IMR-90 (cell line): Measurements from ENCODE around the gene ITGAE. TPM values are rescaled to one million over a fixed set of nuclear protein-coding genes. Genes with fewer than 3 reads are reported as not detected.
A peak's percentile ranks its signal among the peaks of the same experiment; 100 is the strongest.

Experiments used
- ATAC-seq: fragments of 200-7000 bp; cut with Tn5 transposase; 2 replicates; pipeline ENCODE4 v1.9.1; 2020; ENCODE audit warnings: low read depth, mild to moderate bottlenecking, moderate library complexity
- BruUV-seq: library from RNA; stranded (reverse); fragments of 400-500 nt; replicated peaks from 2 replicates; lab custom pipeline; 2021; lab: Mats Ljungman, UMichigan
- CTCF ChIA-PET: fragments of 300-600 bp; formaldehyde crosslinking; extraction: SDS; loops from one replicate; lab custom pipeline; 2021; ENCODE audit warnings: antibody characterized with exemption; lab: Yijun Ruan, JAX
- POLR2A ChIA-PET: fragments of 300-600 bp; sonication (Branson Sonifier 250); formaldehyde crosslinking; loops from one replicate; lab custom pipeline; 2022; ENCODE audit warnings: antibody characterized with exemption; ENCODE audit not compliant: unreplicated experiment; lab: Charles Lee
- DNase-seq: peaks from one replicate; pipeline ENCODE4 v3.0.0; 2013
- H2AFZ ChIP-seq: replicated peaks from 2 replicates; pipeline ENCODE3; 2013; ENCODE audit warnings: low read length, mild to moderate bottlenecking; ENCODE audit not compliant: poor library complexity
- H2AK5ac ChIP-seq: 2 replicates; pipeline ENCODE4 v1.6.1; 2013; ENCODE audit warnings: low read depth, low read length, inconsistent platforms
- H2AK9ac ChIP-seq: replicated peaks from 2 replicates; pipeline ENCODE3; 2013; ENCODE audit warnings: mild to moderate bottlenecking, low read depth, low read length, moderate library complexity; ENCODE audit not compliant: poor library complexity
- H2BK120ac ChIP-seq: 2 replicates; pipeline ENCODE4 v1.6.1; 2013; ENCODE audit warnings: low read depth, low read length, inconsistent platforms
- H2BK15ac ChIP-seq: 3 replicates; pipeline ENCODE4 v1.6.1; 2013; ENCODE audit warnings: low read depth, low read length, inconsistent platforms
- H2BK20ac ChIP-seq: 2 replicates; pipeline ENCODE4 v1.6.1; 2013; ENCODE audit warnings: low read depth, mild to moderate bottlenecking, inconsistent platforms, low read length, moderate library complexity
- H2BK5ac ChIP-seq: 2 replicates; pipeline ENCODE4 v1.6.1; 2013; ENCODE audit warnings: mild to moderate bottlenecking, low read depth, low read length, inconsistent platforms; ENCODE audit not compliant: poor library complexity, severe bottlenecking
- H3K14ac ChIP-seq: replicated peaks from 2 replicates; pipeline ENCODE4 v1.6.1; 2013; ENCODE audit warnings: low read depth, low read length, inconsistent platforms
- H3K18ac ChIP-seq: 2 replicates; pipeline ENCODE4 v1.6.1; 2013; ENCODE audit warnings: low read depth, low read length, control low read depth
- H3K23ac ChIP-seq: 2 replicates; pipeline ENCODE4 v1.6.1; 2013; ENCODE audit warnings: low read depth, low read length, inconsistent platforms
- H3K27ac ChIP-seq: 2 replicates; pipeline ENCODE4 v1.5.1; 2013; ENCODE audit warnings: mild to moderate bottlenecking, control low read depth, low read length; ENCODE audit not compliant: insufficient read depth
- H3K27me3 ChIP-seq: 2 replicates; pipeline ENCODE4 v1.6.1; 2013; ENCODE audit warnings: low read length; ENCODE audit not compliant: control insufficient read depth, insufficient read depth
- H3K36me3 ChIP-seq: 2 replicates; pipeline ENCODE4 v1.6.1; 2013; ENCODE audit warnings: low read length, mixed read lengths; ENCODE audit not compliant: control insufficient read depth, insufficient read depth
- H3K4ac ChIP-seq: 2 replicates; pipeline ENCODE4 v1.6.1; 2013; ENCODE audit warnings: low read depth, low read length, inconsistent platforms
- H3K4me1 ChIP-seq: 2 replicates; pipeline ENCODE4 v1.6.1; 2013; ENCODE audit warnings: low read length, mixed read lengths; ENCODE audit not compliant: control insufficient read depth, insufficient read depth
- H3K4me2 ChIP-seq: 2 replicates; pipeline ENCODE4 v1.6.1; 2013; ENCODE audit warnings: low read depth, mild to moderate bottlenecking, control low read depth, low read length, moderate library complexity
- H3K4me3 ChIP-seq: 2 replicates; pipeline ENCODE4 v1.5.1; 2013; ENCODE audit warnings: low read depth, mild to moderate bottlenecking, control low read depth, low read length, moderate library complexity; ENCODE audit not compliant: insufficient read depth
- H3K56ac ChIP-seq: 2 replicates; pipeline ENCODE4 v1.6.1; 2013; ENCODE audit warnings: low read length, inconsistent platforms; ENCODE audit not compliant: insufficient read depth; ENCODE audit errors: extremely low read depth
- H3K79me1 ChIP-seq, 2 experiments: 2 replicates each; pipeline ENCODE4 v1.6.1; 2013; ENCODE audit warnings: low read length in 2 of 2, inconsistent platforms in 1 of 2, low read depth in 1 of 2
- H3K9ac ChIP-seq: 2 replicates; pipeline ENCODE4 v1.6.1; 2013; ENCODE audit warnings: low read depth, low read length, control low read depth
- H3K9me1 ChIP-seq: 2 replicates; pipeline ENCODE4 v1.6.1; 2013; ENCODE audit warnings: low read length, inconsistent platforms; ENCODE audit not compliant: insufficient read depth
- H3K9me3 ChIP-seq: 2 replicates; pipeline ENCODE4 v1.6.1; 2013; ENCODE audit warnings: low read length; ENCODE audit not compliant: control insufficient read depth, insufficient read depth
- H4K20me1 ChIP-seq: 2 replicates; pipeline ENCODE4 v1.6.1; 2013; ENCODE audit warnings: low read length, inconsistent platforms; ENCODE audit not compliant: insufficient read depth
- H4K5ac ChIP-seq: 2 replicates; pipeline ENCODE4 v1.6.1; 2013; ENCODE audit warnings: mild to moderate bottlenecking, low read depth, low read length, control low read depth
- H4K8ac ChIP-seq, 2 experiments: 2 replicates each; pipeline ENCODE4 v1.6.1; 2013; ENCODE audit warnings: low read depth in 2 of 2, low read length in 2 of 2, control low read depth in 1 of 2, inconsistent platforms in 1 of 2
- H4K91ac ChIP-seq: 2 replicates; pipeline ENCODE4 v1.6.1; 2013; ENCODE audit warnings: low read depth, low read length, inconsistent platforms; ENCODE audit not compliant: insufficient read depth
- BHLHE40 ChIP-seq: fragments of 150-350 bp; IDR thresholded peaks from 2 replicates; pipeline ENCODE4 v1.6.1; 2016; ENCODE audit warnings: mild to moderate bottlenecking, low read depth, low read length
- CEBPB ChIP-seq: IDR thresholded peaks from 2 replicates; pipeline ENCODE4 v1.6.1; 2012; ENCODE audit warnings: low read depth, low read length, improper control_type of control experiment
- CHD1 ChIP-seq: IDR thresholded peaks from 2 replicates; pipeline ENCODE4 v1.6.1; 2012; ENCODE audit warnings: low read depth, low read length, improper control_type of control experiment
- FOS ChIP-seq: fragments of 150-350 bp; IDR thresholded peaks from 2 replicates; pipeline ENCODE4 v1.6.1; 2016; ENCODE audit warnings: low read depth, low read length
- MAFK ChIP-seq: IDR thresholded peaks from 2 replicates; pipeline ENCODE4 v1.6.1; 2012; ENCODE audit warnings: low read depth, low read length, improper control_type of control experiment
- MAZ ChIP-seq: IDR thresholded peaks from 2 replicates; pipeline ENCODE4 v1.6.1; 2012; ENCODE audit warnings: low read depth, mild to moderate bottlenecking, low read length, improper control_type of control experiment, moderate library complexity, borderline replicate concordance
- MXI1 ChIP-seq: IDR thresholded peaks from 2 replicates; pipeline ENCODE4 v1.6.1; 2012; ENCODE audit warnings: low read depth, mild to moderate bottlenecking, low read length, moderate library complexity, borderline replicate concordance
- NFE2L2 ChIP-seq: fragments of 150-350 bp; IDR thresholded peaks from 2 replicates; pipeline ENCODE4 v1.6.1; 2016; ENCODE audit warnings: low read depth, mild to moderate bottlenecking, low read length
- POLR2A ChIP-seq: IDR thresholded peaks from 2 replicates; pipeline ENCODE4 v1.6.1; 2012; ENCODE audit warnings: mild to moderate bottlenecking, low read depth, low read length
- RAD21 ChIP-seq: IDR thresholded peaks from 2 replicates; pipeline ENCODE4 v1.6.1; 2012; ENCODE audit warnings: low read length, improper control_type of control experiment
- RCOR1 ChIP-seq: IDR thresholded peaks from 2 replicates; pipeline ENCODE4 v1.6.1; 2012; ENCODE audit warnings: mild to moderate bottlenecking, low read length, improper control_type of control experiment; ENCODE audit not compliant: insufficient replicate concordance
- RFX5 ChIP-seq: IDR thresholded peaks from 2 replicates; pipeline ENCODE4 v1.8.0; 2012; ENCODE audit warnings: low read depth, mild to moderate bottlenecking, low read length, moderate library complexity
- SMC3 ChIP-seq: fragments of 150-350 bp; IDR thresholded peaks from 2 replicates; pipeline ENCODE4 v1.6.1; 2016; ENCODE audit warnings: low read depth, mild to moderate bottlenecking, antibody characterized with exemption, low read length, moderate library complexity
- WGBS, 2 experiments: methylation state at CpG; one replicate each; pipeline versions ENCODE4 v1.1.5 to v1.1.7; 2013; ENCODE audit warnings: missing lambda C conversion rate in 2 of 2; ENCODE audit not compliant: insufficient read length in 1 of 2; ENCODE audit errors: extremely low coverage in 2 of 2; 5-methylcytosine and 5-hydroxymethylcytosine counted together
- dilution Hi-C: fragments of 300-500 bp; cut with HindIII; formaldehyde crosslinking; loops from one replicate; pipeline ENCODE4 v1.14.3; 2018; ENCODE audit warnings: low sequenced_read_pairs; ENCODE audit not compliant: unreplicated experiment
- in situ Hi-C: fragments of 300-500 bp; cut with MboI; formaldehyde crosslinking; loops from 3 replicates; pipeline ENCODE4 v1.14.3; 2019; ENCODE audit warnings: low sequenced_read_pairs, inconsistent platforms, mixed read lengths
- intact Hi-C: fragments of 100-400 bp; cut with micrococcal nuclease; formaldehyde crosslinking; loops from 2 replicates; pipeline ENCODE4 v1.10.0; 2022
- polyA plus RNA-seq, 3 experiments: library from polyadenylated mRNA; depleted of rRNA; stranded (reverse); fragments of >200 nt; gene quantifications; 2 replicates each; pipeline ENCODE4 v1.2.3, GENCODE V29; 2012; ENCODE audit warnings: low replicate concordance in 1 of 3
- total RNA-seq: library from RNA; depleted of rRNA; stranded (reverse); fragments of >200 nt; gene quantifications from 2 replicates; pipeline ENCODE4 v1.2.3, GENCODE V29; 2012
- TF ChIP-seq, protein P1 (sequence below): fragments of 150-350 bp; IDR thresholded peaks from 2 replicates; pipeline ENCODE4 v1.6.1; 2017; ENCODE audit warnings: mild to moderate bottlenecking, antibody characterized with exemption, low read length, low read depth
- TF ChIP-seq, protein P2 (sequence below): conservative IDR thresholded peaks from 2 replicates; pipeline ENCODE4 v1.5.1; 2012; ENCODE audit warnings: mild to moderate bottlenecking, low read depth, low read length, improper control_type of control experiment

ITGAE gene
- total and polyA plus RNA-seq, 2 of the 4 experiments (the other 2 are of a cell fraction) = 54.1 to 60.8 TPM

DNA sequence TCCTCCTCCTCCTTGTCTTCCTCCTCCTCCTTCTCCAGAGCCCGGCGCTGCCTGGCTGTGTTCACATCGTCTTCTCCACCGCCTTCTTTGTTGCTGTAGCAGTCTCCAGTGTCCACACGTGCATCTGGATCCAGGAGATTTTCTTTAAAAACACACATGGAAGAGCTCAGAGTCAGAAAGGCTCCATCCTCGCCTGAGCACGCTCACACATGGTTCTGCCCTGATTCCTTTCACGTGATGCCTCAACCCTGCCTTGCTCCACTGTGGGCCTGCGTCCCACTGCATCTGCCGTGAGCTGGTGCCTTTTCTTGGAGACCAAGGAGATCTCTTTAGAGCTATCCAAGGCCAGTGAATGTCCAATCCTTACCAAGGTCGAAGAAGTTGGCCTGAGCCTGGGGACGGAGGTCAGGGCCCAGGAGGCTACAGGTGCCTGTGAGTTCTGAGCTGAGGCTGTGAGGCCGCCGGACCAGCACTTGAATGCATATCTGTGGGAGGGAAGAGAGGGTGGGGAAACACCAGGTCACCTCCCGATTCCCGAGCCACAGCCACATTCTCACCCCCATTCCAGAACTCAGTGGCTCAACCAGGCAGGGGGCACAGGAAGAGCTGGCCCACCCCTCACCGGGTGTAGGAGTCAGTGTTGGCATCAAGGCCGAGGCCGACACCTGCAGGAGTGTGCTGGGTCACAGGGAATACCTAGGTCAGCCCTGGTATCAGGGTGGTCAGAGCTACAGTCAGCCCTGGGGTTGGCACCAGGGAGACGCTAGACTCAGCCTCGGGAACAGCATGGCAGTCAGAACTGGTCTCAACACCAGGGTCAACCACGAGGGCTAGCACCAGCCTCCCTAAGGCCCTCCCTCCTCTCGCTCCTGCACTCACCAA, 39.7 kb downstream of the ITGAE start:
- DNase-seq = no peak
- Histone ChIP-seq H3K9ac (no peak overlapping the region), H4K5ac (no peak overlapping the region), H3K27ac (no peak overlapping the region), H4K91ac (no peak overlapping the region), H2BK120ac (no peak overlapping the region), H4K20me1 (no peaks in the 10 kb centered on the region), H3K14ac (no peak overlapping the region), H2AFZ (no peak overlapping the region), H3K23ac (no peak overlapping the region), H2BK20ac (no peak overlapping the region), H3K4me1 (no peaks in the 10 kb centered on the region), H3K4me3 (no peak overlapping the region), H3K56ac (no peak overlapping the region), H3K36me3 (no peaks in the 10 kb centered on the region), H3K4ac (no peak overlapping the region), H2BK15ac (no peak overlapping the region), H2BK5ac (no peak overlapping the region), H3K18ac (no peak overlapping the region), H2AK5ac (no peak overlapping the region), H3K9me3 (peaks cover 11% of the 10 kb centered on the region), H2AK9ac (peak overlapping the region; percentile 37), H3K9me1 (no peaks in the 10 kb centered on the region), H3K4me2 (no peak overlapping the region), H4K8ac (no peak overlapping the region), H3K79me1 (no peaks in the 10 kb centered on the region), H3K27me3 (peaks cover 20% of the 10 kb centered on the region)
- no peak for ATAC-seq
- in situ Hi-C loops = no loop called here
- 75% methylated on average over 10 of the region's 23 CpGs; no CpG with 5 or more reads in 1 of the 2 experiments for WGBS, 2 experiments
- dilution Hi-C loops = no loop called here
- POLR2A ChIA-PET = no interaction called here
- CTCF ChIA-PET = interaction anchor here (0.7 kb wide), 1 partner anchor 21 kb away, joined by 3 read pairs; no protein-coding TSS in a partner anchor
- intact Hi-C loops = no loop called here
- no TSS peak for BruUV-seq
- no peak for TF ChIP-seq CHD1
- TF ChIP-seq POLR2A = no peak
- no peak for TF ChIP-seq NFE2L2
- TF ChIP-seq RAD21 = no peak
- TF ChIP-seq RCOR1 = no peak
- TF ChIP-seq, protein P1, sequence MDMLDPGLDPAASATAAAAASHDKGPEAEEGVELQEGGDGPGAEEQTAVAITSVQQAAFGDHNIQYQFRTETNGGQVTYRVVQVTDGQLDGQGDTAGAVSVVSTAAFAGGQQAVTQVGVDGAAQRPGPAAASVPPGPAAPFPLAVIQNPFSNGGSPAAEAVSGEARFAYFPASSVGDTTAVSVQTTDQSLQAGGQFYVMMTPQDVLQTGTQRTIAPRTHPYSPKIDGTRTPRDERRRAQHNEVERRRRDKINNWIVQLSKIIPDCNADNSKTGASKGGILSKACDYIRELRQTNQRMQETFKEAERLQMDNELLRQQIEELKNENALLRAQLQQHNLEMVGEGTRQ = no peak
- no peak for TF ChIP-seq RFX5
- TF ChIP-seq, protein P2, sequence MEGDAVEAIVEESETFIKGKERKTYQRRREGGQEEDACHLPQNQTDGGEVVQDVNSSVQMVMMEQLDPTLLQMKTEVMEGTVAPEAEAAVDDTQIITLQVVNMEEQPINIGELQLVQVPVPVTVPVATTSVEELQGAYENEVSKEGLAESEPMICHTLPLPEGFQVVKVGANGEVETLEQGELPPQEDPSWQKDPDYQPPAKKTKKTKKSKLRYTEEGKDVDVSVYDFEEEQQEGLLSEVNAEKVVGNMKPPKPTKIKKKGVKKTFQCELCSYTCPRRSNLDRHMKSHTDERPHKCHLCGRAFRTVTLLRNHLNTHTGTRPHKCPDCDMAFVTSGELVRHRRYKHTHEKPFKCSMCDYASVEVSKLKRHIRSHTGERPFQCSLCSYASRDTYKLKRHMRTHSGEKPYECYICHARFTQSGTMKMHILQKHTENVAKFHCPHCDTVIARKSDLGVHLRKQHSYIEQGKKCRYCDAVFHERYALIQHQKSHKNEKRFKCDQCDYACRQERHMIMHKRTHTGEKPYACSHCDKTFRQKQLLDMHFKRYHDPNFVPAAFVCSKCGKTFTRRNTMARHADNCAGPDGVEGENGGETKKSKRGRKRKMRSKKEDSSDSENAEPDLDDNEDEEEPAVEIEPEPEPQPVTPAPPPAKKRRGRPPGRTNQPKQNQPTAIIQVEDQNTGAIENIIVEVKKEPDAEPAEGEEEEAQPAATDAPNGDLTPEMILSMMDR = no peak
- TF ChIP-seq CEBPB = no peak
- TF ChIP-seq FOS = no peak
- TF ChIP-seq MAZ = no peak
- TF ChIP-seq SMC3 = no peak
- TF ChIP-seq MAFK = no peak
- no peak for TF ChIP-seq MXI1
- TF ChIP-seq BHLHE40 = no peak
